Panc1 (cell line): ENCODE measurements around the gene AKAP14.

ENCODE experiments used
- SIN3A ChIP-seq: IDR thresholded peaks from 2 replicates; pipeline ENCODE4 v1.6.1; 2012; ENCODE audit warnings: low read depth, mild to moderate bottlenecking, low read length, moderate library complexity, borderline replicate concordance; ENCODE audit not compliant: insufficient read depth
- TF ChIP-seq, protein P1 (sequence below): fragments of 450-650 bp; IDR thresholded peaks from 2 replicates; pipeline ENCODE4 v1.5.1; 2017; ENCODE audit warnings: mild to moderate bottlenecking

DNA sequence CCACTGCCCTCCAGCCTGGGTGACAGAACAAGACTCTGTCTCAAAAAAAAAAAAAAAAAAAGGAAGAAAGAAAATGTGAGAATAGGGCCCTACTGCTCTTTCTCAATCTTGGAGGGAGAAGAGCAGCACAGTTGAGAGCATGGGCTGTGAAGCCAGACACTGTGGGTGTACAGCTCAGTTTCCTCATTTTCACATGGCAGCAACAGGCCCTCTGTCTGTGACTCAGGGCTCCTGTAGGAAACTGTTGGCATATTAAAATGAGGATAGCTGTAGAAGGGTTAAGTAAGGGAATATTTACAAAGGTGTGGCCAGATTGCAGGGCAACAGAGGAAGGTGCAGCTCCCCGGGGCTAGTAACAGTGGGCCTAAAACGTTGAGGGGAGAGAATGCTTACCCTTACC, 3.4 kb downstream of the AKAP14 start:
- TF ChIP-seq SIN3A = no peak
- TF ChIP-seq, protein P1, sequence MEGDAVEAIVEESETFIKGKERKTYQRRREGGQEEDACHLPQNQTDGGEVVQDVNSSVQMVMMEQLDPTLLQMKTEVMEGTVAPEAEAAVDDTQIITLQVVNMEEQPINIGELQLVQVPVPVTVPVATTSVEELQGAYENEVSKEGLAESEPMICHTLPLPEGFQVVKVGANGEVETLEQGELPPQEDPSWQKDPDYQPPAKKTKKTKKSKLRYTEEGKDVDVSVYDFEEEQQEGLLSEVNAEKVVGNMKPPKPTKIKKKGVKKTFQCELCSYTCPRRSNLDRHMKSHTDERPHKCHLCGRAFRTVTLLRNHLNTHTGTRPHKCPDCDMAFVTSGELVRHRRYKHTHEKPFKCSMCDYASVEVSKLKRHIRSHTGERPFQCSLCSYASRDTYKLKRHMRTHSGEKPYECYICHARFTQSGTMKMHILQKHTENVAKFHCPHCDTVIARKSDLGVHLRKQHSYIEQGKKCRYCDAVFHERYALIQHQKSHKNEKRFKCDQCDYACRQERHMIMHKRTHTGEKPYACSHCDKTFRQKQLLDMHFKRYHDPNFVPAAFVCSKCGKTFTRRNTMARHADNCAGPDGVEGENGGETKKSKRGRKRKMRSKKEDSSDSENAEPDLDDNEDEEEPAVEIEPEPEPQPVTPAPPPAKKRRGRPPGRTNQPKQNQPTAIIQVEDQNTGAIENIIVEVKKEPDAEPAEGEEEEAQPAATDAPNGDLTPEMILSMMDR = no peak
